Myocyte (in vitro differentiated cells): Measurements from ENCODE around the gene ZSCAN9. TPM values are rescaled to one million over a fixed set of nuclear protein-coding genes. Genes with fewer than 3 reads are reported as not detected.

Source experiments
- DNase-seq: peaks from one replicate; pipeline ENCODE4 v3.0.0-alpha.2; 2012; ENCODE audit warnings: low read depth
- total RNA-seq: library from RNA; depleted of rRNA; stranded (reverse); fragments of >200 nt; gene quantifications from 2 replicates; pipeline ENCODE4 v1.2.3, GENCODE V29; 2014

ZSCAN9 gene
- total RNA-seq, 1 donor from 2014 or later = 19.5 TPM

GRCh38 chr6:28266563-28266961 lies 41.5 kb downstream of the ZSCAN9 start:
- no peak for DNase-seq

GRCh38 chr6:28266962-28267694 lies 42.1 kb downstream of the ZSCAN9 start, which contains the start of gene ZSCAN26:
Gene ZSCAN26, plus strand, starts transcription at chr6:28267143. Its CDS starts 4,777 bp downstream, at chr6:28271920.
- peak; percentile 94 for DNase-seq

GRCh38 chr6:28267695-28268059 lies 42.6 kb downstream of the ZSCAN9 start:
- DNase-seq = no peak

GRCh38 chr6:28269492-28269891 lies 44.4 kb downstream of the ZSCAN9 start:
- peak; percentile 49 for DNase-seq

- DNase-seq = no peak
Measured at GRCh38 chr6:28274888-28275287, 49.8 kb downstream of the ZSCAN9 start.

GRCh38 chr6:28277746-28278145 lies 52.7 kb downstream of the ZSCAN9 start:
- no peak for DNase-seq

GRCh38 chr6:28280595-28281287 lies 55.7 kb downstream of the ZSCAN9 start:
- DNase-seq = no peak

GRCh38 chr6:28281288-28282064 lies 56.4 kb downstream of the ZSCAN9 start, which contains the start of gene PGBD1:
Gene PGBD1, plus strand, starts transcription at chr6:28281572. Its CDS starts 2,242 bp downstream, at chr6:28283814.
- DNase-seq = peak; percentile 84

- DNase-seq = no peak
Measured at GRCh38 chr6:28282926-28283325, 57.9 kb downstream of the ZSCAN9 start.

Other genes with a start within 250 kb of the ZSCAN9 start
- gene ZNF165, start 144.7 kb upstream of the ZSCAN9 start, total RNA-seq = 0.78 TPM in 1 of 2 replicates, not detected in the other
- 1.2 and 3.2 TPM in 2 replicates for gene ZSCAN16, start 100.7 kb upstream of the ZSCAN9 start, total RNA-seq
- gene ZKSCAN8, start 83.4 kb upstream of the ZSCAN9 start, total RNA-seq = 23.8 and 26.4 TPM in 2 replicates
- 3.7 and 4.6 TPM in 2 replicates for gene ZKSCAN4, start 27.0 kb downstream of the ZSCAN9 start, total RNA-seq
- 0.36 TPM in 1 of 2 replicates, not detected in the other for gene NKAPL, start 34.0 kb downstream of the ZSCAN9 start, total RNA-seq
- 8.6 and 10.8 TPM in 2 replicates for gene ZSCAN26, start 41.9 kb downstream of the ZSCAN9 start, total RNA-seq
- gene PGBD1, start 56.3 kb downstream of the ZSCAN9 start, total RNA-seq = 4.6 and 4.8 TPM in 2 replicates
- 12.5 and 13.2 TPM in 2 replicates for gene ZSCAN31, start 110.9 kb downstream of the ZSCAN9 start, total RNA-seq
- 4.4 and 5.5 TPM in 2 replicates for gene ZKSCAN3, start 124.7 kb downstream of the ZSCAN9 start, total RNA-seq
- 4.0 TPM in 2 replicates for gene ZSCAN12, start 174.5 kb downstream of the ZSCAN9 start, total RNA-seq
- gene ZSCAN23, start 218.2 kb downstream of the ZSCAN9 start, total RNA-seq = 2.0 and 2.5 TPM in 2 replicates